GM18499 (cell line): Measurements from ENCODE around the gene AUTS2.

ENCODE experiments used
- ATAC-seq: cut with Tn5 transposase; IDR thresholded peaks from one replicate; pipeline ENCODE4 v1.9.1; 2021; ENCODE audit warnings: moderate number of reproducible peaks; ENCODE audit not compliant: insufficient read depth, unreplicated experiment

The AUTS2 gene

DNA sequence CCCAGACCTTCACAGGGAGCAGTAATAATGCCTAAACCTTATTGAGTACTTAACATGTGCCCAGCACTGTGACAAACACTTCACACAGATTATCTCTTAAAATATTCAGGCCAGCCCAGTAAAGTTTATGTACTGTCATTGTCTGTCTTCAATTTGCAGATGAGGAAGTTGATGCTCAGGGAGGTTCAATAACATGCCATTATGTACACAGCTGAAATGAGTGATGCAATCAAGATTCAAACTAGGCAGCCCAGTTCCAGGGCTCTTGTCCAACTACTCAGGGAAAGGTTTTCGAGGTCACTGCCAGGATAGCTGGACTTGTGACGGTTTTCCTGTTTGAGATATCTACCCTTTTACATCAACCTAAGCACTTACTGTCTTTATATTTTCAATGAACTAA is 56.1 kb downstream of the AUTS2 start:
- ATAC-seq, result no peak

GRCh38 chr7:69654849-69655707 is 56.8 kb downstream of the AUTS2 start:
- ATAC-seq, result no peak

DNA sequence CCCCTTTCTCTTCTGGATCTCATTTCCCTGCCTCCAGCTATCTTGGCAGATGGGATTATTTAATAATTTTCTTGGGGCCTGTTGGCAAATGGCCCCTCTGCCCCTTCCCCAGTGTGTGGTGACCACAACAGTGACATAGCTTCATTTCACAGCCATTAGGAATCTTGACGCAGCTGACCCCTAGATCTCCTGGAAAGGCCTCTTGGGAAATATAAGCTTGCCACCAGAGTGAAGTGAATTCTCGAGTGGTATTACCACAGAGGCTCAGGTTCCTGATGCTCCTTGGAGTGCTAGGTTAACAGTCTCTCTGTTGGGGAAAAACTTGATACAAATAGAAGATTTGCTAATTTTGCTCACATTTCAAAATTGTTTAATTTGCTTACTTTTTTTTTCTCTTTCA is 57.8 kb downstream of the AUTS2 start:
- no peak for ATAC-seq

GRCh38 chr7:69656890-69657289 is 58.6 kb downstream of the AUTS2 start:
- ATAC-seq, result no peak

DNA sequence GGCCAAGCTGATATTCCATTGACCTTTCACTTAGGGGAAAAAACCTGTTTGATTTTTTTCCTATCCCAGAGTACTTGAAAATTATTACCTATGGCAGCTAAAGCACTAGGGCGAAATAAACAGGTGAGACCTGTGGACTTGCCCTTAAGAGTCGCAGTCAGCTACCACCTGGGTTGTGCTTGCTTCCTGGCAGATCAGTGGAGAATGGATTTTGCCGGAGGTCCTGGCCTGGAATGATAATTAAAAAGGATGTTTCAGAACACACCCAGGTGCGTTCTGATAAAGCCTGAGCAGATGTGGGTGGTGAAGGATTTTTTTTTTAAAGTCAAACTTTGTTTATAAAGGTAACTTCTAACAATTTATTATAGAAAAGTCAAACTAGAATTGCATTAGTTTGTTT is 59.1 kb downstream of the AUTS2 start:
- no peak for ATAC-seq

- no peak for ATAC-seq
Measured at GRCh38 chr7:69657985-69658384, 59.7 kb downstream of the AUTS2 start.

- no peak for ATAC-seq
Measured at GRCh38 chr7:69659983-69660382, 61.7 kb downstream of the AUTS2 start.

DNA sequence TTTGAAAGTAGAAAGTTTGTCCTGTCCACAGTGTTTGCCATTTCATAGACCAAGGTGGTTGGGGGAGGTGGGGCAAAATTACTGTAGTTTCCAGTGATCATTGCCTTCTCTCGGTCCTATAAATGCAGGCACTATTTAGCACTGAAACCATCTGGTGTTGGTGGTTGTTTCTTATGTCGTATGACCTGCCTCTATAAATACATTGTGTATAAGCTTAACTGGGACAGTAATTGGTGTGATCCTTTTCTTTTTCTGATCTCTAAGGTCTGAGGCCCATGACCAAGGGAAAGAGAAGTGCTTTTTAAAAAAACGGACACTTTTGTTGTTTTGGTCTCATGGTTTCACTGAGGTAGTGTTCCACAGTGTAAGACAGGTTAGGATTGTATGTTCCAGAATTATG is 63.1 kb downstream of the AUTS2 start:
- no peak for ATAC-seq

- no peak for ATAC-seq
Measured at GRCh38 chr7:69663911-69664832, 65.9 kb downstream of the AUTS2 start.

- ATAC-seq, result no peak
Measured at GRCh38 chr7:69665369-69665768, 67.1 kb downstream of the AUTS2 start.

GRCh38 chr7:69668339-69668870 is 70.1 kb downstream of the AUTS2 start:
- ATAC-seq, result no peak

GRCh38 chr7:69670701-69671100 is 72.4 kb downstream of the AUTS2 start:
- no peak for ATAC-seq

- no peak for ATAC-seq
Measured at GRCh38 chr7:69673074-69673473, 74.8 kb downstream of the AUTS2 start.

GRCh38 chr7:69674701-69675182 is 76.5 kb downstream of the AUTS2 start:
- ATAC-seq, result peak; percentile 70

DNA sequence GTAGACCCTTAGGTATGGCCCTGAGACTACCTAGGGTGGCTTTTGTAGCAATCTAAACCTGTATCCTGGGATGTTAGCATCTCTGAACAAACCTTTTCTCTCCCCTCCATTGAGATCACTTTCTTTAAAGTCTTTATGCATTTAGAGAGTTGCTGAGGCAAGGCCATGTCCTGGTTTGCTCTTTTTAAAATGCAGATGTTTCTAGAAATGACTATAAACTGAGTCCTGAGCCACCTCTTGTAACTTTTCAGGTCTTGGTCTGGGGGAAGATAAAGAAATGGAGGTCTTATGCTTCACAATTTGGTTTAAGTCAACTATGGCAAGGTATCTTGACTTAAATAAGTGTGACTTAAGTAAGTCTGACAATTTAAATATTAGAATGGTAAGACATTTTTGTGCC is 78.0 kb downstream of the AUTS2 start:
- ATAC-seq, result no peak

GRCh38 chr7:69677054-69677852 is 79.0 kb downstream of the AUTS2 start:
- no peak for ATAC-seq

- no peak for ATAC-seq
Measured at GRCh38 chr7:69677881-69678493, 79.7 kb downstream of the AUTS2 start.

- no peak for ATAC-seq
Measured at GRCh38 chr7:69678494-69679187, 80.4 kb downstream of the AUTS2 start.

- no peak for ATAC-seq
Measured at GRCh38 chr7:69681181-69681580, 82.9 kb downstream of the AUTS2 start.
